Body of pancreas (tissue), 4 donors: ENCODE results near the gene POLR1A. TPM values are rescaled to one million over a fixed set of nuclear protein-coding genes. Genes with fewer than 3 reads are reported as not detected.

ENCODE experiments used
- ATAC-seq: fragments of 150-250 bp; one replicate; pipeline ENCODE4 v1.9.1; 2016
- DNase-seq, 4 donors: peaks; one replicate each; pipeline ENCODE4 v3.0.0-alpha.2; 2019
- H3K27ac ChIP-seq, 4 donors: fragments of 200-600 bp; sonication (generic); 1 replicate in 3 of 4; 2 replicates in 1 of 4; pipeline versions ENCODE4 v1.5.1 to v1.6.1; 2016 to 2019; ENCODE audit warnings: mild to moderate bottlenecking in 1 of 4, mixed read lengths in 1 of 4, moderate library complexity in 1 of 4
- H3K27me3 ChIP-seq, 2 donors: fragments of 200-600 bp; sonication (generic); one replicate each; pipeline ENCODE4 v1.6.0; 2016; ENCODE audit warnings: mild to moderate bottlenecking in 1 of 2
- H3K36me3 ChIP-seq, 2 donors: fragments of 200-600 bp; sonication (generic); replicated peaks in 1 of 2; 2 replicates each; pipeline ENCODE4 v1.5.1; 2016; ENCODE audit warnings: low read depth in 2 of 2; ENCODE audit not compliant: insufficient read depth in 1 of 2
- H3K4me1 ChIP-seq: fragments of 200-600 bp; sonication (generic); one replicate; pipeline ENCODE4 v1.6.0; 2016
- H3K4me3 ChIP-seq, 2 donors: fragments of 200-600 bp; sonication (generic); 1 replicate in 1 of 2; 2 replicates in 1 of 2; pipeline ENCODE4 v1.5.1; 2016 to 2019
- H3K9me3 ChIP-seq, 3 donors: fragments of 200-600 bp; sonication (generic); 1 replicate in 2 of 3; 2 replicates in 1 of 3; pipeline ENCODE4 v1.5.1; 2016
- CTCF ChIP-seq, 7 experiments: fragments of 450-650 bp in 4 of 7; fragments of 200-600 bp in 3 of 7; sonication (generic) in 3 of 7; IDR thresholded peaks; one replicate each; pipeline ENCODE4 v1.5.1; 2016 to 2019; ENCODE audit warnings: antibody characterized with exemption in 7 of 7
- POLR2A ChIP-seq, 3 donors: fragments of 450-650 bp; IDR thresholded peaks; one replicate each; pipeline ENCODE4 v1.6.1; 2016; ENCODE audit warnings: antibody characterized with exemption in 3 of 3, mild to moderate bottlenecking in 2 of 3
- WGBS, 2 donors: methylation state at CpG; one replicate each; pipeline ENCODE4 v1.1.5; 2017; 5-methylcytosine and 5-hydroxymethylcytosine counted together
- intact Hi-C: fragments of 100-400 bp; cut with DNase I; formaldehyde crosslinking; loops from one replicate; pipeline ENCODE4 v1.15.1; 2023
- total RNA-seq, 2 donors: library from RNA; depleted of rRNA; stranded (reverse); fragments of >200 nt; gene quantifications; one replicate each; pipeline ENCODE4 v1.1.0, GENCODE V29; 2016

The POLR1A gene
- total RNA-seq, 2 donors from 2014 or later: 18.7 to 36.6 TPM

GRCh38 chr2:86031606-86032005 is 74.1 kb downstream of the POLR1A start:
- no peak for DNase-seq

GRCh38 chr2:86031151-86031550 is 74.5 kb downstream of the POLR1A start:
- ATAC-seq (no peak), DNase-seq (no peak)
- intact Hi-C loops: loop anchor here (5.0 kb wide), 1 partner anchor 149 kb away; no protein-coding TSS in a partner anchor
- Histone ChIP-seq H3K9me3 (no peaks in the 10 kb centered on the region), H3K36me3 (peaks cover 14 to 37% of the 10 kb centered on the region in 2 donors), H3K4me3 (no peak overlapping the region), H3K27me3 (no peaks in the 10 kb centered on the region), H3K27ac (no peak overlapping the region), H3K4me1 (peaks cover 14% of the 10 kb centered on the region)
- WGBS, 2 donors: 96% methylated on average over 6 to 12 of the region's 14 CpGs
- TF ChIP-seq CTCF (IDR thresholded peaks at IDR 0.05): no peak
- TF ChIP-seq POLR2A (IDR thresholded peaks at IDR 0.05): no peak

More at GRCh38 chr2:86031606-86032005, 74.1 kb downstream of the POLR1A start:
- Histone ChIP-seq H3K4me3 (no peak overlapping the region), H3K27me3 (no peaks in the 10 kb centered on the region), H3K4me1 (peaks cover 19% of the 10 kb centered on the region), H3K36me3 (peaks cover 14 to 37% of the 10 kb centered on the region in 2 donors), H3K9me3 (no peaks in the 10 kb centered on the region), H3K27ac (no peak overlapping the region)
- no peak for ATAC-seq
- no peak for TF ChIP-seq CTCF (IDR thresholded peaks at IDR 0.05)
- TF ChIP-seq POLR2A (IDR thresholded peaks at IDR 0.05): no peak
- intact Hi-C loops: loop anchor here (5.0 kb wide), 1 partner anchor 149 kb away; no protein-coding TSS in a partner anchor
- 98 to 100% methylated on average over 4 of the region's 4 CpGs for WGBS, 2 donors

- peaks cover 1% of the 10 kb centered on the region for H3K4me1 ChIP-seq
- 95% methylated on average over 14 of the region's 14 CpGs for WGBS, 2 donors
- no peak for TF ChIP-seq POLR2A (IDR thresholded peaks at IDR 0.05)
- no peak for TF ChIP-seq CTCF (IDR thresholded peaks at IDR 0.05)
- intact Hi-C loops: loop anchor here (5.0 kb wide), 1 partner anchor 148 kb away; no protein-coding TSS in a partner anchor
- DNase-seq (no peak), ATAC-seq (no peak)
- peaks cover 14 to 37% of the 10 kb centered on the region in 2 donors for H3K36me3 ChIP-seq
- no peaks in the 10 kb centered on the region for H3K9me3 ChIP-seq
- no peak overlapping the region for H3K27ac ChIP-seq
- H3K4me3 ChIP-seq: no peak overlapping the region
- no peaks in the 10 kb centered on the region for H3K27me3 ChIP-seq
These were observed 75.8 kb downstream of the POLR1A start for GRCh38 chr2:86029873-86030272.

GRCh38 chr2:86028766-86029381 is 76.8 kb downstream of the POLR1A start:
- no peak overlapping the region for H3K27ac ChIP-seq
- no peaks in the 10 kb centered on the region for H3K9me3 ChIP-seq
- ATAC-seq (no peak), DNase-seq (peak in 2 of 4 donors; percentile 31 to 41)
- H3K27me3 ChIP-seq: no peaks in the 10 kb centered on the region
- TF ChIP-seq POLR2A (IDR thresholded peaks at IDR 0.05): no peak
- TF ChIP-seq CTCF (IDR thresholded peaks at IDR 0.05): no peak
- no peak overlapping the region for H3K4me3 ChIP-seq
- H3K36me3 ChIP-seq: peaks cover 14 to 37% of the 10 kb centered on the region in 2 donors
- intact Hi-C loops: no loop called here
- WGBS, 2 donors: 80 to 90% methylated on average over 13 of the region's 13 CpGs
- no peaks in the 10 kb centered on the region for H3K4me1 ChIP-seq
